ENCODE measurements around the gene KRT74.

DNA sequence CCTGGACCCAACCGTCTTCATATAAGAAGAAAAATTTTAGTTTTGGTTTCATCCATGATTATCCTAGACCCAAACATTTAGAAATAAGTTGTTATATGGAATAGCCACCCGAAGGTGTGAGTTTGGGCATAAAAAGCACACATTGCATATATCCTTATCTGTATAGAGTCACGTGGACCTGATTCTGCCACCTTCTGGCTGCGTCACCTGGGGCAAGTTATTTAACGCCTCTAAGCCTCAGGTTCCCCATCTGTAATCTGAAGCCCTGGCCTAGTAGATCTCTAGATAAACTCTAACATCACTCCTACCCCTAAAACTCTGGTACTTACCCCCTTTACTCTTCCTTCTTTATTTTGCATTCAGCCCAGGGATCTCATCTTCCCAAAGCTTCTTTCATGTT lies 39.2 kb downstream of the KRT74 start:
- TF ChIP-seq, protein P1, sequence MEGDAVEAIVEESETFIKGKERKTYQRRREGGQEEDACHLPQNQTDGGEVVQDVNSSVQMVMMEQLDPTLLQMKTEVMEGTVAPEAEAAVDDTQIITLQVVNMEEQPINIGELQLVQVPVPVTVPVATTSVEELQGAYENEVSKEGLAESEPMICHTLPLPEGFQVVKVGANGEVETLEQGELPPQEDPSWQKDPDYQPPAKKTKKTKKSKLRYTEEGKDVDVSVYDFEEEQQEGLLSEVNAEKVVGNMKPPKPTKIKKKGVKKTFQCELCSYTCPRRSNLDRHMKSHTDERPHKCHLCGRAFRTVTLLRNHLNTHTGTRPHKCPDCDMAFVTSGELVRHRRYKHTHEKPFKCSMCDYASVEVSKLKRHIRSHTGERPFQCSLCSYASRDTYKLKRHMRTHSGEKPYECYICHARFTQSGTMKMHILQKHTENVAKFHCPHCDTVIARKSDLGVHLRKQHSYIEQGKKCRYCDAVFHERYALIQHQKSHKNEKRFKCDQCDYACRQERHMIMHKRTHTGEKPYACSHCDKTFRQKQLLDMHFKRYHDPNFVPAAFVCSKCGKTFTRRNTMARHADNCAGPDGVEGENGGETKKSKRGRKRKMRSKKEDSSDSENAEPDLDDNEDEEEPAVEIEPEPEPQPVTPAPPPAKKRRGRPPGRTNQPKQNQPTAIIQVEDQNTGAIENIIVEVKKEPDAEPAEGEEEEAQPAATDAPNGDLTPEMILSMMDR (IDR thresholded peaks at IDR 0.05 in 4 of 5, conservative IDR thresholded peaks at IDR 0.05 in 1 of 5): no peak
- no peak for TF ChIP-seq POLR2A (IDR thresholded peaks at IDR 0.05)
